Skeletal muscle cell (primary cell): ENCODE results near the gene PIH1D1.

ENCODE experiments used
- DNase-seq: peaks from one replicate; pipeline ENCODE4 v3.0.0-alpha.2; 2010; ENCODE audit warnings: low read depth
- H3K4me3 ChIP-seq: 2 replicates; pipeline ENCODE4 v1.5.1; 2011; ENCODE audit warnings: low read depth, mild to moderate bottlenecking, control low read depth, low read length, moderate library complexity

PIH1D1 gene

GRCh38 chr19:49440439-49441209 is 11.0 kb downstream of the PIH1D1 start:
- no peak overlapping the region for H3K4me3 ChIP-seq
- no peak for DNase-seq

GRCh38 chr19:49439836-49440235 is 11.8 kb downstream of the PIH1D1 start:
- no peak for DNase-seq
- no peak overlapping the region for H3K4me3 ChIP-seq

DNA sequence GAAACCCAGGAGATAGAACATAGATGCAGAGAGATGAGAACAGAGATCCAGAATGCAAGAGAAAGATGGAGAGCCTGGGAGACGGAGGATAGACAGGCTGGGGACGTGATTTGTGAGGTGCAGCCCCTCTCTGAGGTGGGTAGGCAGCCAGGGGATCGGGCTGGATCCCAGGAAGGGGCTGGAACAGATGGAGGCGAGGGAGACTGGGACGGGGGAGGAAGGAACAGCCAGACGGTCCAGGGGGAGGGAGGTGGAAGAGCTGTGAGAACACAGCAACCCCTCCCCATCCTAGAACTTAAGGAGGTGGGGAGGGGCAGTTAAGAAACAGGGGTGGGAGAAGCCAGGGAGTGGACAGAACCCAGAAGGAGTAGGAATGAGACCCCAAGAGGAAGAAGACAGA is 13.4 kb downstream of the PIH1D1 start:
- H3K4me3 ChIP-seq: no peak overlapping the region
- no peak for DNase-seq

GRCh38 chr19:49437231-49437630 is 14.4 kb downstream of the PIH1D1 start:
- DNase-seq: no peak
- H3K4me3 ChIP-seq: no peak overlapping the region

DNA sequence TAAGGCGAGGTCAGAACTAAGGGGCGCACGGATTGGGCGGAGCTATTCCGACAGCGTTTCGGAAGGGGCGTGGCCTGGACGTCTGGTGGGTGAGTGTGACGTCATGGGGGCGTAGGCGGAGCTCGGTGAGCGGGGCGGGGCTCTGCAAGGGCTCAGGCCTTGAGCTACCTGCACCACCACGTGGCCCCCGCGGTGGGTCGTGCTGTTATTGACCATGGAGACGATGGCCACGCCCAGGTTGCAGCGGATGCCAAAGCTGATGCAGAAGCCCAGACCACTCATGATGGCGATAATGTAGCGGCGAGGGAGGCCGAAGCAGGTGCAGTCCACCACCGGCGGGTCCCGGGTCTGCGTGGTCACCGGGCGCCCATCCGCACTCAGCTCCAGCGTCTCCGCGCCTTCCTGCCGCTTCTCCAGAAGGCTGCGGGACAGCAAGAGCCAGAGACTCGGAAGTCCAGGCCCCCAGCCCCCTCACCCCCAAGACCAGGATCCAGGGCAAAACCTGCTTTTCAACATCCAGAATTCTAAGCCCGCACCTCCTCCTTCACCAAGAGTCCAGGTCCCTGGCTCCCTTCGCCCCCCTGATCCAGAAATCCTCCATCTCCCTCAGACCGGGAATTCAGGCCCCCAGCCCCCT is 15.1 kb downstream of the PIH1D1 start:
- no peak for DNase-seq

DNA sequence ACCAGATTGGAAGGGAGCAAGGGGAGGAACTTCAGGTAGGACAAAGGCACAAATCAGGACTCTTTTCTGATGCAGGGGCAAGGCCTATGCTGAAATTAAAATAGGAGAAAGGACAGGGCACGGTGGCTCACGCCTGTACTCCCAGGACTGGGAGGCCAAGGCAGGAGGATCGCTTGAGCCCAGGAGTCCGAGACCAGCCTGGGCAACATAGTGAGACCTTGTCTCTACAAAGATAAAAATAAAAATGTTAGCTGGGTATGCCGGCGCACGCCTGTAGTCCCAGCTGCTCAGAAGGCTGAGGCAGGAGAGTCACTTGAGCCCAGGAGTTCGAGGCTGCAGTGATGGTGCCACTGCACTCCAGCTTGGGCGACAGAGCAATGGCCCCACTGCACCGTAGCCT is 15.9 kb downstream of the PIH1D1 start:
- DNase-seq: no peak
- no peak overlapping the region for H3K4me3 ChIP-seq

More for the DNA sequence above, 15.1 kb downstream of the PIH1D1 start:
- H3K4me3 ChIP-seq: no peak overlapping the region

DNA sequence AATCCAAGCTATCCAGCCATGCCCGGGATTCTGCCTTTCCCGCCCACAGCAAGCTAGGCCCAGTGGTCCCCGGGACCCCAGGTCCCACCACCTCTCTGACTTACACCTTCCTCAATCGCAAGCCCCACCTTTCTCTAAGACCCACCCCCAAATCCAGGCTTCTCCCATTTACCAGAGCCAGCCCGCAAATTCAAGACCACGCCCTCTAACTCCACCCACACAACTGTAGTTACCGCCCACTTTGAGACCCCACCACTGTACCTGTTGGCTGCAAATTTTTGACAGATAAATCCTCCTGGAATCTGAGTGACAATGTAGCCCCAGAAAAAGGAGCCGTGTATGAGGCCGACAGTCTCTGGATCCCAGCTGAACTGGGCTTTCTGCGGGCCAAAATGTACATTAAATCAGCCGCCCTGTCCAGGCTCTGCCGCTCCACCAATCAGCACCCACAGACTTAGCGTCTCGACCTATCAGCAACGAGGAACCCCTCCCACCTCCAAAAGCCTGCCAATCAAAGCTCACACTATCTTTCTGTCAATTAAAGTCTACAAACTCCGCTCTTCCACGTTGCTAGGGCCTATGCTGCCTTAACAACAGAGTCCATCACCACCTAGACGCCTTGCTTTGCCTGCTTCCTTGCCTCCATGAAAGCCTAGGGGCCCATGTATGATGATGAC is 16.6 kb downstream of the PIH1D1 start:
- H3K4me3 ChIP-seq: no peak overlapping the region
- DNase-seq: no peak

GRCh38 chr19:49433240-49433901 is 18.2 kb downstream of the PIH1D1 start:
- H3K4me3 ChIP-seq: no peak overlapping the region
- DNase-seq: no peak

GRCh38 chr19:49432141-49433073 is 19.2 kb downstream of the PIH1D1 start:
- no peak for DNase-seq
- H3K4me3 ChIP-seq: no peak overlapping the region

DNA sequence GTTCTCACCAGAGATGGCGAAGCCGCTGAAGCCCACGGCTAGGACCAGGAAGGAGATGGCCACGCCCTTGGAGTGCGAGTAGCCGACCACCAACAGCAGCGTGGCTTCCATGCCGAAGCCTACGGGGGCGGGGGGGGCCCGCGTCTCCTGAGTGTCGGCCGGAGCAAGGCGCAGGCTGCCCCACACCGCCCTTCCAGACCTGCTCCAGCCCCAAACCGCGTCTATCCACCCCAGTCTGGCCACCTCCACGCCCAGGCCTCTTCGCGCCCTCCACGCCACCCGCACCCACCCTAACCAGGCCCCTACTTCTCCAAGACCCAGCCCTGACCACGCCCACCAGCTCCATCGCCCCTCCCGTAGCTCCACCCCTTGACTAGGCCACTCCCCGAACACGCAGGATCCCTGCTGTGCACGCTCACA is 20.3 kb downstream of the PIH1D1 start:
- DNase-seq: no peak
- H3K4me3 ChIP-seq: no peak overlapping the region

GRCh38 chr19:49430678-49431329 is 20.8 kb downstream of the PIH1D1 start:
- DNase-seq: no peak

GRCh38 chr19:49430172-49430677 is 21.4 kb downstream of the PIH1D1 start:
- H3K4me3 ChIP-seq: no peak overlapping the region
- no peak for DNase-seq

More at GRCh38 chr19:49430678-49431329, 20.8 kb downstream of the PIH1D1 start:
- H3K4me3 ChIP-seq: no peak overlapping the region

DNA sequence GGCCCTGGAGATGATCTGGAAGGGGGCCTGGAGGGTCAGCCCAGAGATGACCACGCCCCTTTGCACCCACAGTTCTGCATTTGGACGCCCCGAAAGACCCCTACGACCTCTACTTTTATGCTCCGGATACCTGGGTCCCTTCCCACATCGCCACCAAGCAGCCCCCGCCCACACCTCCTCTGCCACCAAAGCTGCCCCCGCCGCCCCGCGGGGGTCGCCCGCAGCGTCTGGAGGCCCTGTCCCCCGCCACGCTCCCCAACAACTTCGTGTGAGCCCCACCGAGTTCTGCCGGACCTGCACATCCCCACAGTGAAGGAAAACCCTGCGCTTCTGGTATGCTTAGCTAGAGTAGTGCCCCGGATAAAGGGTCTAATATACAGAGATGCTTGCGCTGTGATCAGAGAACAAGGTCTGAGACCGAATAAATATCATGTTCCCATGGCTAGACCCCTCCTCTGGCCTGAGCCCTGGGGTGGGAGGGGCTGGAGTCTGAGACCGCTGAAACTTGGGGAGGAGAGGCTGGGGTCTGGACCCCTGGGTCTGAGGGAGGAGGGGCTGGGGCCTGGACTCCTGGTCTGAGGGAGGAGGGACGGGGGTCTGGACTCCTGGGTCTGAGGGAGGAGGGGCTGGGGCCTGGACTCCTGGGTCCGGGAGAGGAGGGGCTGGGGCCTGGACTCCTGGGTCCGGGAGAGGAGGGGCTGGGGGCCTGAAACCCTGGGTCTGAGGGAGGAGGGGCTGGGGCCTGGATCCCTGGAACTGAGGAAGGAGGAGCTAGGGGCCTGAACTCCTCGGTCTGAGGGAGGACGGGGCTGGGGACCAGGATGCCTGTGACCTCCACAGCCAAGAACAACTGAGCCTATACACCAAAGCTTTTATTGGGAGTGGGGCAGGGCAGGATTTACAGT is 22.8 kb downstream of the PIH1D1 start:
- no peak overlapping the region for H3K4me3 ChIP-seq
- DNase-seq: no peak

GRCh38 chr19:49427855-49428546 is 23.6 kb downstream of the PIH1D1 start:
- no peak for DNase-seq
- no peak overlapping the region for H3K4me3 ChIP-seq

GRCh38 chr19:49427339-49427738 is 24.3 kb downstream of the PIH1D1 start:
- H3K4me3 ChIP-seq: no peak overlapping the region
- DNase-seq: no peak

GRCh38 chr19:49425922-49426592 is 25.6 kb downstream of the PIH1D1 start:
- DNase-seq: no peak
- H3K4me3 ChIP-seq: no peak overlapping the region
